ENCODE measurements around the gene RASL12.

RASL12 gene

GRCh38 chr15:65082303-65082953 lies 14.6 kb upstream of the RASL12 start:
- no peak for TF ChIP-seq MYC (IDR thresholded peaks at IDR 0.05; ENCODE audit: low read depth, low read length)
- no peak for DNase-seq (ENCODE audit: low read depth)
- H3K4me3 ChIP-seq (ENCODE audit: low read depth, low read length) = no peak overlapping the region

GRCh38 chr15:65081758-65082157 lies 14.0 kb upstream of the RASL12 start:
- DNase-seq (ENCODE audit: low read depth) = no peak
- TF ChIP-seq MAX (IDR thresholded peaks at IDR 0.05; ENCODE audit: low read depth, low read length) (no peak), MYC (IDR thresholded peaks at IDR 0.05; ENCODE audit: low read depth, low read length) (no peak), CTCF (IDR thresholded peaks at IDR 0.05; ENCODE audit: low read depth, low read length) (no peak)
- H3K4me3 ChIP-seq (ENCODE audit: low read depth, low read length) = no peak overlapping the region

- no peak for DNase-seq (ENCODE audit: low read depth)
- TF ChIP-seq MYC (IDR thresholded peaks at IDR 0.05; ENCODE audit: low read depth, low read length) (no peak), MAX (IDR thresholded peaks at IDR 0.05; ENCODE audit: low read depth, low read length) (no peak), CTCF (IDR thresholded peaks at IDR 0.05; ENCODE audit: low read depth, low read length) (no peak), POLR2A (IDR thresholded peaks at IDR 0.05; ENCODE audit: extremely low read depth, insufficient read length) (no peak)
- no peak overlapping the region for H3K4me3 ChIP-seq (ENCODE audit: low read depth, low read length)
Observed at GRCh38 chr15:65081270-65081669, 13.5 kb upstream of the RASL12 start.

- TF ChIP-seq MAX (IDR thresholded peaks at IDR 0.05; ENCODE audit: low read depth, low read length) (no peak), POLR2A (IDR thresholded peaks at IDR 0.05; ENCODE audit: extremely low read depth, insufficient read length) (no peak), MYC (IDR thresholded peaks at IDR 0.05; ENCODE audit: low read depth, low read length) (no peak), CTCF (IDR thresholded peaks at IDR 0.05; ENCODE audit: low read depth, low read length) (no peak)
- DNase-seq (ENCODE audit: low read depth) = no peak
- no peak overlapping the region for H3K4me3 ChIP-seq (ENCODE audit: low read depth, low read length)
Observed at GRCh38 chr15:65079580-65079979, 11.8 kb upstream of the RASL12 start.

- H3K4me3 ChIP-seq (ENCODE audit: low read depth, low read length) = no peak overlapping the region
- peak; percentile 42 for DNase-seq (ENCODE audit: low read depth)
- no peak for TF ChIP-seq CTCF (IDR thresholded peaks at IDR 0.05; ENCODE audit: low read depth, low read length)
- TF ChIP-seq MYC (IDR thresholded peaks at IDR 0.05; ENCODE audit: low read depth, low read length) = no peak
- no peak for TF ChIP-seq POLR2A (IDR thresholded peaks at IDR 0.05; ENCODE audit: extremely low read depth, insufficient read length)
- TF ChIP-seq MAX (IDR thresholded peaks at IDR 0.05; ENCODE audit: low read depth, low read length) = no peak
Observed at GRCh38 chr15:65077981-65078352, 10.2 kb upstream of the RASL12 start.

- no peak for DNase-seq (ENCODE audit: low read depth)
- TF ChIP-seq MYC (IDR thresholded peaks at IDR 0.05; ENCODE audit: low read depth, low read length) = no peak
- no peak for TF ChIP-seq MAX (IDR thresholded peaks at IDR 0.05; ENCODE audit: low read depth, low read length)
- TF ChIP-seq CTCF (IDR thresholded peaks at IDR 0.05; ENCODE audit: low read depth, low read length) = no peak
- no peak for TF ChIP-seq POLR2A (IDR thresholded peaks at IDR 0.05; ENCODE audit: extremely low read depth, insufficient read length)
- H3K4me3 ChIP-seq (ENCODE audit: low read depth, low read length) = no peak overlapping the region
Observed at GRCh38 chr15:65077291-65077980, 9.6 kb upstream of the RASL12 start.

Data from NB4 (cell line).